ENCODE measurements around the gene HSPA12B.

DNA sequence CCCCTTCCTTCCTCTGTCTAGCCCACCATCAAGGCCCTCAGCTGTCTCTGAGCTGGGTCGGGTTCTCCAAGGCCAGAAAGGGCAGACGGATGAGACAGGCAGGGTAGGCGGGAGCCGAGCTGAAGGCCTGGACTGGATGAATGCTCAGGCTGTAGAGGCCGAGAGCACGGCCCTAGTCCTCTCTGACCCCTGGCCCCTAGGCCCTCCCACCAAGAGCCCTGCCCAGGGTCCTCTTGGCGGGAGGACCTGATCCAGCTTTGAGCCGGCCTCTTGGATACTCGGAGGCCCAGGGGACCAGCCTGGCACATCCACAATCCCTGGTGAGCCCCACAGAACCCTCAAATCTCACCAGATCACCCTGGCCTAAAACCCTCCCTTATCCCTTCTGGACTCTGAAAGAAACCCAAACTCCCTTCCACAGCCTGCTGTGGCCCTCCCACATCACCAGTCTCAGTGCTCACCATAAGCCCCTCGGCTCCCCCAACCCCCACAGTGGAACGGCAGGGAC is 26.9 kb downstream of the HSPA12B start:
- TF ChIP-seq EP300 (IDR thresholded peaks at IDR 0.05) = no peak
- TF ChIP-seq POLR2A (IDR thresholded peaks at IDR 0.05) = no peak
